Rectal smooth muscle tissue (tissue), 1 donor: ENCODE results near the gene RAPSN.

Experiments
- H3K27ac ChIP-seq: one replicate; pipeline ENCODE4 v1.7.0; 2013; ENCODE audit warnings: low read depth, low read length, inconsistent platforms
- H3K27me3 ChIP-seq: one replicate; pipeline ENCODE4 v1.7.0; 2013; ENCODE audit warnings: low read length; ENCODE audit not compliant: control insufficient read depth, insufficient read depth
- H3K36me3 ChIP-seq: one replicate; pipeline ENCODE4 v1.7.0; 2013; ENCODE audit warnings: low read length; ENCODE audit not compliant: control insufficient read depth, insufficient read depth
- H3K4me1 ChIP-seq: one replicate; pipeline ENCODE4 v1.7.0; 2013; ENCODE audit warnings: low read length; ENCODE audit not compliant: control insufficient read depth, insufficient read depth
- H3K4me3 ChIP-seq: one replicate; pipeline ENCODE4 v1.7.0; 2013; ENCODE audit warnings: low read length
- H3K9ac ChIP-seq: one replicate; pipeline ENCODE4 v1.7.0; 2013; ENCODE audit warnings: low read length

The RAPSN gene

DNA sequence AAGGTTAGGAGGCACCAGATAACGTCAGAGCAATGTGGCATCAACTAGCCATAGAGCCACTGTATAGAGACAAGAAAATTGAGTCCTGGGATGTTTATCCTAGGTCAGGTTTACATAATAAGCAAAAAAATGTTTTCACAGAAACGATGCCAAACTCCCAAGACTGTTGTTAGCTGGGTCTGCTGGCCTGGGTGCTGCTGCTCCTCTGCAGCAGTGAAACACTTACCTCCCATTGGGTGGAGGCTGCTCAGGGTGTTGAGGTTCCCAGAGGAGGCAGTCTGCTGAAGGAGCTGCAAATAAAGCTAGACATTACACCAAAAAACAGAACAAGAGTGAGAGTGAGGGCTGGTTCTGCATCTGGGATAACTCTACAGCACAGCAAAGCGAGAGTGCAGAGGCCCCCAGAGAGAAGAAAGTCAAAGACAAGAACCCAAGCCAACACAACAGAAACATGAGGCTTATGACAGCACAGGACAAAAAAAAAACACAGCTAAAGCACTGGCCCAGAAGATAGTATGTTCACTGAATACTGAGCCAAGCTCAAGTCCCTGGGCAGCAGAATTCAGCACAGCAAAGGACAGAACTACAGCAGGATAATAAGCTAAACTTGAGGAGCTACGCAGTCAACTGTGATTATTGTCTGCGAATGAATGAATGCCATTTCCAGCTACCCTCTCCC, 29.9 kb upstream of the RAPSN start:
- Histone ChIP-seq H3K36me3 (peaks cover 61% of the 10 kb centered on the region), H3K9ac (no peak overlapping the region), H3K4me1 (no peaks in the 10 kb centered on the region), H3K27ac (no peak overlapping the region), H3K4me3 (no peak overlapping the region), H3K27me3 (no peaks in the 10 kb centered on the region)

- Histone ChIP-seq H3K4me3 (no peak overlapping the region), H3K27ac (no peak overlapping the region), H3K4me1 (no peaks in the 10 kb centered on the region), H3K9ac (no peak overlapping the region), H3K36me3 (peaks cover 61% of the 10 kb centered on the region), H3K27me3 (no peaks in the 10 kb centered on the region)
Observed at GRCh38 chr11:47477753-47478152, 28.8 kb upstream of the RAPSN start.

DNA sequence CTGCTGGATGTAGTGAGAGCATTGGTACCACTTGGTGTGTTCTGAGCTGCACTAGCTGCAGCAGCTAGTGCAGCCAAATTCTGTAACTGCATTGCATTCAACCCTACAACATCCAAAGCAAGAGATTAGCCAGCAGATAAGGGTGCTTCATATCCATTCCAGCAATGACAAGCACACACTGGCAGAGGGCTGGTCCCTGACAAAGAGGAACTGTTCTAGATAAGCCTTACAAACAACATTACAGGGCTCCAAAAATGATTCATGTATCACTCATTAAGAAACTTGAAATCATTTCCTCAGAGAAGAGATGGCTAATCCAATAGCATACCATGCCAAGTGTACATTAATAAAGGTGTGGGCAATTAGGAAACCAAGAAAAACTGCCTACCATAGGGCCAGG, 28.4 kb upstream of the RAPSN start:
- no peak overlapping the region for H3K4me3 ChIP-seq
- no peak overlapping the region for H3K27ac ChIP-seq
- no peaks in the 10 kb centered on the region for H3K27me3 ChIP-seq
- peaks cover 61% of the 10 kb centered on the region for H3K36me3 ChIP-seq
- no peaks in the 10 kb centered on the region for H3K4me1 ChIP-seq
- no peak overlapping the region for H3K9ac ChIP-seq

- H3K4me1 ChIP-seq = peaks cover 26% of the 10 kb centered on the region
- no peak overlapping the region for H3K9ac ChIP-seq
- no peaks in the 10 kb centered on the region for H3K27me3 ChIP-seq
- peaks cover 40% of the 10 kb centered on the region for H3K36me3 ChIP-seq
- no peak overlapping the region for H3K4me3 ChIP-seq
- H3K27ac ChIP-seq = no peak overlapping the region
Observed at GRCh38 chr11:47470671-47471070, 21.7 kb upstream of the RAPSN start.

DNA sequence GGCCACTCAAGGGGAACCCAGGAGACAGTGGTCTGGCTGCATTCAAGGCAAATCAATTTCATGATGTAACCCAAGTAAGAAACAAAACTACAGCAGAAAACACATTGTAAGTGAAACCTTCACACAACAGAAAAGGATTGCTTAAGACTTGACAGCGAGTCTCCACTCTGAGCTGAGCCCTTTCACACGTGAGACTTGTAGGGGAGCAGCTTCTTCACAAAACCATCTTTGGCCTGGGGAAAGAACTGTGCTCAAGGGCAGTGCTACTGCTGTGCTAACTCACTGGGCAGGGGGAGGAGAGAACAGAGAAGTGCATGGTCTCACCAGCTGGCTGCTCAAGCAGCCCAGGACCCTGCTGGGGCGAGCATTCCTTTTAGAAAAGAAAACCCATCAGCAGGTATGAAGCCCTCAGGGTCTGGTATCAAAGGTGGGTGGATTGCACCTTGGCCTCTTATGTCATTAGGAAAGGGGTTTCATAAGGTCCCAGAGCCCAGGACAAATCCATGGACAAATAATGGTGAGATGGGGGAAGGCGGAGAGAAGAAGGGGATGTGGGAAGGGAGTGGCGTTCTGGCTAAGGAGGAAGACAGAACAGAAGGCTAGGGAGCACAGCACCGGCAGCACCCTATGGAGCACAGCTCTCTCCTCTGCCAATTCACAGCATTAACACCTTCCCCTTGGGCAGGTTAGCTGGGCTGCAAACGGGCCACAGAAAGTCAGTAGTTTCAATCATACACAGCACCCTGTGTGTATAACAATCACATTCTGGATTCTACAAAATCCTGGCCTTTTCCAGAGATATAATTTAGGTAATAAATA, 20.6 kb upstream of the RAPSN start:
- no peak overlapping the region for H3K4me3 ChIP-seq
- no peak overlapping the region for H3K9ac ChIP-seq
- no peaks in the 10 kb centered on the region for H3K27me3 ChIP-seq
- H3K36me3 ChIP-seq = peaks cover 30% of the 10 kb centered on the region
- peaks cover 26% of the 10 kb centered on the region for H3K4me1 ChIP-seq
- peak overlapping the region; percentile 27 for H3K27ac ChIP-seq

DNA sequence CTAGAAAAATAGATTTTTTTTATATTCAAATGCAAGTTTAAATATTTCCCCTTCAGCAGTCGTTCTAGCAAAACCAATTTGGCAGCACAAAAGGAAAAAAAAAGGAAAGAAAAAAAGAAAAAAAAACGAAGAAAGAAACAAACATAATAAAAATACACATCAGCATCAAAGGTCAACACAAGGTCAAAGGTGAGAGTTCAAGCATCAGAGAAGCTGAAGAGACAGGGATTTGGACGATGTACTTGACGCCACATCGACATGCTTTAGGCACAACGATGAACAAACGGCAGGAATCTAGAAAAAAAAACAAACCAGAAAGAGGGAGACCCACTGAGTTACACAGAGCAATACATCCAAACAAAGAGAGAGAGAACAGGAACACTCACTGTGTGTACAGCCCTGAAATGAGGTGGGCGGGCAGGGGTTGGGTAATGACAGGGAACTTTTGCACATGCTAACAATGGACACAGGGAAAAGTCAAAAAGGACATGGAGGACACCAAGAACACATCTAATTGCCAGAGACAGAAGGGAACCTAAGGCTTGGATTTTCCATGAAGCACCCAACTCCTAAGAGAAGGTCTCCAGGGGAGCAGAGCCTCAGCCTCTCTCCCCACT, 19.8 kb upstream of the RAPSN start:
- H3K27ac ChIP-seq = peak overlapping the region; percentile 27
- H3K4me1 ChIP-seq = peaks cover 26% of the 10 kb centered on the region
- no peak overlapping the region for H3K4me3 ChIP-seq
- H3K36me3 ChIP-seq = peaks cover 26% of the 10 kb centered on the region
- H3K9ac ChIP-seq = no peak overlapping the region
- no peaks in the 10 kb centered on the region for H3K27me3 ChIP-seq

- H3K36me3 ChIP-seq = peaks cover 14% of the 10 kb centered on the region
- H3K27me3 ChIP-seq = no peaks in the 10 kb centered on the region
- peaks cover 26% of the 10 kb centered on the region for H3K4me1 ChIP-seq
- H3K4me3 ChIP-seq = no peak overlapping the region
- H3K27ac ChIP-seq = peak overlapping the region; percentile 3
- H3K9ac ChIP-seq = no peak overlapping the region
Observed at GRCh38 chr11:47467357-47467756, 18.4 kb upstream of the RAPSN start.

DNA sequence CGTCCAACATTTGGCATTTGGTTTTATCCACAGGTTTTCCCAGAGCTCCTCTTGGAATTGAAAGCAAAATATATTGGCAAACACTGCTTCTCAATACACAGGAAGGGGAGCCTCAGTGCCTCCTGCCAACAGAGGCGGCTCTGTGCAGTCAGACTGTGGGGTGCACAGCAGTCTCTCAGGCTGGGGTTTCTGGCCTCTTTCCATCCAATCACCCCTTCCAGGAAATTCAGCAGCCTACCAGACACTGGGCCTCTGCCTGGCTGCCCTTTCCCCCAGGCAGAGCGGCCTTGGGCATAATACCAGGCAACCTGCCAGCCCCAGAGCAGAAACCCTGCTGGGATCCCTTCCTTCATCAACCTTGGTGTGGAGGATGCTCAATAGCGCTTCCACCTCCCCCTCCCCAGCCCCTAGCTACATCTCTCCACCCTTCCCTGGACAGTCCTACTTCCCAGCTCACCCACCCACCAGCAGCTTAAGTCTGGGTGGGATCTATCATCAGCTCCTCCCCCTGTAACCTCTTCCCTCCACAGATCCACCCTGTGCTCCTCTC, 17.8 kb upstream of the RAPSN start:
- peaks cover 8% of the 10 kb centered on the region for H3K36me3 ChIP-seq
- no peak overlapping the region for H3K4me3 ChIP-seq
- H3K9ac ChIP-seq = no peak overlapping the region

GRCh38 chr11:47466201-47466600, 17.3 kb upstream of the RAPSN start:
- H3K9ac ChIP-seq = no peak overlapping the region
- H3K36me3 ChIP-seq = peaks cover 3% of the 10 kb centered on the region
- no peak overlapping the region for H3K27ac ChIP-seq
- H3K4me1 ChIP-seq = peaks cover 26% of the 10 kb centered on the region
- no peaks in the 10 kb centered on the region for H3K27me3 ChIP-seq
- no peak overlapping the region for H3K4me3 ChIP-seq

More for the DNA sequence above, 17.8 kb upstream of the RAPSN start:
- Histone ChIP-seq H3K4me1 (peaks cover 26% of the 10 kb centered on the region), H3K27ac (peak overlapping the region; percentile 3), H3K27me3 (no peaks in the 10 kb centered on the region)

DNA sequence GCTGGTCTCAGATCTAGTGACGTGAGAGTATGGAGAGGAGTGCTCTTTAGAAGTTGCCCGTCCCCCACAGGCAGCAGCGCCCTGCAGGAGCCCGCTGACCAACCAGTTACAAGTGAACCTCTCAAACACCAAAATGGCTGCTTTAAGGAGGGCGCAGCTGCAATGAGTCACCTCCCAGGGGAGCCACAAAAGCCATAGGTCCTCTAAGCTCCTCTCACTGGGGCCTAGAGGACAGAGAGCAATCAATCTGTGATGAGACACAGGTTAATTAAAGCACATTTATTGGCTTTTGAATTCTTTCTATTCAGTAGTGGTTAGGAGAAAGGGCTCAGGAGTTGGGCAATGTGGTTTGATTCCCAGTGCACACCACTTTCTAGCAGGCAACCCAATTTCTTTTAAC, 15.5 kb upstream of the RAPSN start:
- Histone ChIP-seq H3K36me3 (no peaks in the 10 kb centered on the region), H3K27ac (no peak overlapping the region), H3K27me3 (no peaks in the 10 kb centered on the region), H3K4me1 (peaks cover 21% of the 10 kb centered on the region), H3K4me3 (no peak overlapping the region), H3K9ac (no peak overlapping the region)

GRCh38 chr11:47461876-47462275, 12.9 kb upstream of the RAPSN start:
- Histone ChIP-seq H3K36me3 (no peaks in the 10 kb centered on the region), H3K4me1 (peaks cover 4% of the 10 kb centered on the region), H3K27me3 (no peaks in the 10 kb centered on the region), H3K9ac (no peak overlapping the region), H3K4me3 (no peak overlapping the region), H3K27ac (no peak overlapping the region)

- no peaks in the 10 kb centered on the region for H3K4me1 ChIP-seq
- H3K36me3 ChIP-seq = no peaks in the 10 kb centered on the region
- H3K9ac ChIP-seq = no peak overlapping the region
- H3K27me3 ChIP-seq = no peaks in the 10 kb centered on the region
- no peak overlapping the region for H3K4me3 ChIP-seq
- no peak overlapping the region for H3K27ac ChIP-seq
Observed at GRCh38 chr11:47460571-47461235, 11.8 kb upstream of the RAPSN start.
